Measurements from ENCODE around the gene COL1A1.

Gene COL1A1

DNA sequence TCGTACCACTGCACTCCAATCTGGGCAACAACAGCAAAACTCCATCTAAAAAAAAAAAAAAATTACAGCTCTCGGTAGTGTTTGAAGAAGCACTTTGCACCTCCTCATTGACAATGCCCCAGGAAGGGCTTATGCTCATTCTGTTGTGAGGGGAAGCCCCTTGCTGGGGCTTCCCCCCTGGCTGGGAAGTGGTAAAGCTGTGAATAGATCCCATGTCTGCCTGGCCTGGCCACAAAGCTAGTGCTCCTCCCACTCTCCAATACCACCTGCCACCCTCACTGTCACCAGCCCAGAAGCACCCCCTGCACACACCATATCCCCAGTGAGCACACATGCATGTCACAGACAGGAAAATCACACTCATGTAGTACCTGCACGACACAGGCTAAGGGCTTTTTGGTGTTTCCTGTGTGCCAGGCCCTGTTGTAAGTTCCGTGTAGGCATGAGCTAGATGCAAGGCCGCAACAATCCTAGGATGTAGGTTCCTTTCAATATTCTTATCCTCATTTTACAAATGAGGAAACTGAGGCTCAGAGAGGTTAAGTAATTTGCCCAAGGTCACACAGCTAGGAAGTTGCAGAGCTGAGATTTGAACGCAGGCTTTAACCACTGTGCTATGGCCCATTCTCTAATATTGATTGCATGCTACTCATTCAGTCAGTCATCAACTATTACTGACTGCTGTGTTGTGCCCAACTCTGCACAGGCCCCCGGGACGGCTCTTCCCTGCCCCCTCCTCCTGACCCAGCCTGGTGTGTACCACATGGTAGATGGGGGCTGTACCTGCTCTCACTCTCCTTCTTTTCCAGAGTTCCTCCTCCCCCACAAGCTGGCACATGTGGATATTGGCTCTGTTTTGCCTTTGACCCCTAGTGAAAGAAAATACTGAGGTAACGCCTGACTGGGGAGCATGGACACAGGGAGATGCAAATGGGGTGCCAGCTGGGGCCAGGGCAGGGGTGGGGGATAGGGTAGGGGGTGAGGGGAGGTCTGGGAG lies 11.9 kb upstream of the COL1A1 start:
- no peak for DNase-seq (ENCODE audit: low read depth in 2 of 2)

- DNase-seq (ENCODE audit: low read depth in 2 of 2), result no peak
These were observed 10.9 kb upstream of the COL1A1 start for GRCh38 chr17:50212121-50212843.

DNA sequence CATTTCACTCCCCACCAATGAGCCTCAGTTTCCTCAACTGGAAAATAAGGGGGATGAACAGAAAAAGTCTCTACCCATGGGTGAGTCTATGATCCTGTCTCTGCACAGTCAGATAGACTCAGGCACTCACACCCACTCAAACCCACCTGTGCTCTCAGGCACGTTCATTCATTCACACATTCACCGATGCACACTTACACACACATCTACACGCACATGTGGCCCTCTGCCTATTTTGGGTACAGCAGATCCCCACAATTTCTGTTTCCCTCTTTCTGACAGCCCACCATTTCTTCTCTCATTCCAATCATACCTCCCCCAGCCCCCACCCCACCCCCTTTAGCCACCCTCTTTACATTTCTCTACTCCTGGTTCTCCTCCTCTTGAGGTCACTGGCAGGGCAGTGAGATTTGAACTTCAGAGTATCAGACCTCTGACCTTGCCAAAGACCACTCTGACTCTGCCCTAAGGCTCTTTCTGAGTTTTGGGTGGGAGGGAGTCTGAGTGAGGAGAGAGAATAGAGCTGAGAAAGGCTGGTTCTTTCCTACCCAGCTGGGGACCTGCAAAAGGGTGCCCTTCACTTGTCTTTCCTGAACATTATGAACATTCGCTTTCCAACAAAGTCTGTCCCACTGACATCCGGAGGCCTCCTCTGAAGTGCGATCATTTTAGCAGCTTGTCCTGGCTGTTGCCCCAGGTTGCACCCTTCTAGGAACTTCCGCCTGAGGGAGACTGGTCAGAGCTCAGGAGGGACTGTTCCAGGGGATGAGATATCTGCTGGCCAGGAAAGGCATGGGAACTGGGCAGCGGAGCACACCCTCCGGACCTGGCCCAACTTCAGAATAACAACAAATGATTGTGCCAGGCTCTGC lies 10.1 kb upstream of the COL1A1 start:
- DNase-seq (ENCODE audit: low read depth in 2 of 2), result no peak

DNA sequence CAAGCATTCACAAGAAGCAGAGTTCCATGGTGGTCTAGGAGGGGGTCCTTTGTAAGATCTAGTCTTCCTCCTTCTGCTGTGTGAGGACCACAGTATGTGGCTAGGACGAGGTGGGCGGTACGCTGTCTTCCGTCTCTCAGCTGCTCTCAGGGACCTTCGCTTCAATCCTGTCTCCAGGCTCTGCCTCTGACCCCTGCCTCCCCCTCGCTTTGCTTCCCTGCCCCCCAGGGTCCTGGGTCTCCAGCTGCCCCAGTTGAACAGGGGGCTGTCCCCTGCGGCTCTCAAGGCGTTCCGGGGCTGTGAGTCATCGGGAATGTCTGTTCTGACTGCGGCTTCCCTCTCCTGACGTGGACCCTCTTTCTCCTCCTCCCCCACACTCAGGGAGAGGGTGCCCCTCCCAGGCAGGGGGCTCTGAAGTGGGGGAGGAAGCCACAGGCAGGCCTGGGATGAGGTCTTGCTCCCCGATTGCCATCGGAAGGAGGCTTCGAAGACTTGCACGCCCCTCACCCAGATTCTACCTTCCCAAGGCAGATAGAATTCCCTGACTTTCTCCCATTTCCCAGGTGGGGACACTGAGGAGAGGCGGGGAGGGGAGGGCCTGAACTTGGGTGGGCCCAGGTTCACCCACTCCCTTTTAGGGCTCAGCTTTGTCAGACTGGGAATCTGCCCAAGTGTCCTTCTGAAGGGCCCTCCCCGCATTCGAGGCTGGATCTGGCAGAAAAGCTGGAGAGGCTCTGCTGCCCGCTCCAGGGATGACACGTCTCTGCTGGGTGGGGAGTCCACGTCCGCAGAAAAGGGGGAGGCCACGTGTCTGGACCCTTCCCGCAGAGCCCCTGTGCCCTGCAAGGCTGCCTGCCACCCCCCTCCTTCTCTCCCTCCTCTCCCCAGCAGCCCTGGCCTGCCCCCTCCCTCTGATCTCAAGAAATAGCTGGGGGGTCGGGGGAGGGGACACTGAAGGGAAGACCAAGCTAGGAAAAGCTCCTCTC lies 9.1 kb upstream of the COL1A1 start:
- peak; percentile 99 for DNase-seq (ENCODE audit: low read depth in 2 of 2)

DNA sequence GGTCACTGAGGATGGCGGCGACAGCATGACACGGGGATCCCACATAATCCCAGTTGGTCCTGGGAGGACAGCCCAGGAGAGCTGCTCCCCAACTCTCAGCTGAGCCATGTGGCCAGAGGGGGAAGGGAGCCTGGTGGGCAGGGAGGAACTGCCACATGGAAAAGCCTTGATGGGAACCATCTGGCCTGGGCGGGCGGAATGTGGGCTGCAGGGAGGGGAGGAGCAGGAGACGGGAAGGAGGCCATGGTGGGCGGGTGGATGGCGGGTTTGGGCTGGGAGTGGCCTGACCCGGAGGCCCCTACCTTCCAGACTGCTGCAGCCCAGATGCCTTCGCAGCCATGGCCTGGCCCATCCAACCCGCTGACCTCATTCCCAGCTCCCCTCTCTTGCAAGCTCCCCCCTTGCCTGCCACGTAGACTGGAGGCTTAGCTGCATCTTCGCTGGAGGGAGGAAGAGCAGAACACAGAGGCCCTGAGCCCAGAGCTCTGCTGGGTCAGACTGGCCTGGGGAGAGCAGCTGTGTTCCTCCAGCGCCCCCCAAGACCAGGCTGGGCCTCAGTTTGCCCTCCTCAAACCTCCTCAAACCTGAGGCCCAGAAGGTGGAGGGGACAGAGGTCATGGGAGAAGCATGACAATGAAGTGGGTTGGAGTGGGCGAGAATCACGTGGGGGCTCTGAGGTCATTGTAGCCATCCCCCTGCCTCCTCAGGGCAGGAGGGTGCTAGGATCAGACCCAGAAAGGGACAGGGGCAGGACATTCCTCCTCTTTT lies 8.2 kb upstream of the COL1A1 start:
- peak; percentile 97 for DNase-seq (ENCODE audit: low read depth in 2 of 2)

DNA sequence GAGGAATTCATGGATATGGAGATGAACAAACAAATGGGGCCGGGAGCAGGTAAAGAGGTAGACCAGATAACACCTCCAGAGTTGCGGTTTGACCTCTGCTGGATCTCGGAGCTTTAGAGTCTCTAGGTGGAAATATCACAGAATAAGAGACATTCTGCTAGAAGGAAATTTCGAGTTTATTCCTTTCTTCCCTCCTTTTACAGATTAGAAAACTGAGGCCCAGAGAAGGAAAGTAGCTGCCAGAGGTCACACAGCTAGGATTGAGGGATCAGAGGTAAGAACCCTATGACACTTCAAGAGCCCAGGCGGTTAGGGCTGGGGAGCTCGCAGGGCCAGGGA lies 7.7 kb upstream of the COL1A1 start:
- no peak for DNase-seq (ENCODE audit: low read depth in 2 of 2)

DNA sequence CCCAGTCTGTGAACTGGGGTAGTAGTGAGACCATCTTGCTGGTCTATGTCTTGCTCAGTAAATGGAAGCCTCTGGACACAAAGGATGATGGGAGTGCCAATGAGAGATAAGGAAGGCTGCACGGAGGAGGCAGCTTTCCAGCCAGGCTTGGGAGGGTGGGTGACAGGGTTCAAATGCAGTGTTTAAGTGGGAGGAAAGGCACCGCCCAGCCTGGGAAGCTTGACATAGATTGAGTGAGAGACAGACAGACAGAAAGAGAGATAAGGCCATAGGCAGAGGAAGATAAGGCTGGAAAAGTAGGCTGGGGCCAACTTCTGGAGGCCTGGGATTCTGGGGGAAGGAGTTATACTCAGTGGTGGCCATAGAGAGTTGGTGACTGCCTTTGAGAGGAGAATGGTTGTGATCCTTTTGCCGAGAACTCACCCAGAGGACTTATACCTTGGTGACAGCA lies 7.2 kb upstream of the COL1A1 start:
- no peak for DNase-seq (ENCODE audit: low read depth in 2 of 2)

- DNase-seq (ENCODE audit: low read depth in 2 of 2), result no peak
These were observed 6.5 kb upstream of the COL1A1 start for GRCh38 chr17:50207792-50208567.

DNA sequence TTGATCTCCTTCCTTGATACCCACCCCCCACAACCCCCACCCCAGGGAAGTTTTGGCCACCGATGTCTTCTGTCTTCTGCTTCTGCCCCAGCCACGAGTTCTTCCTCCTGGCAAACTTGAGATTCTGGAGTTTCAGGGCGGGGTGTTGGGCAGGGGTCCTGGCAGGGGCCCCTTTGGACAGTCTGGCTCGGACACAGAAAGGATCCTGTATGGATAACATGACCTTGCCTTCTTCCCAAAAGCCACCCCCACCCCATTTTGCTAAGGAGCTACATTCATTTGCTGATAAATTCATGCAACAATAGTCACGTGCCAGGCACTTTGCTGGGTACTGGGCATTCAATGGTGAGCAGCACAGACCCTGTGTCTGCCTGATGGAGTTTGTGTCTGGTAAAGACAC lies 5.9 kb upstream of the COL1A1 start:
- DNase-seq (ENCODE audit: low read depth in 2 of 2), result no peak

- DNase-seq (ENCODE audit: low read depth in 2 of 2), result no peak
These were observed 5.3 kb upstream of the COL1A1 start for GRCh38 chr17:50206604-50207293.

- no peak for DNase-seq (ENCODE audit: low read depth in 2 of 2)
These were observed 4.6 kb upstream of the COL1A1 start for GRCh38 chr17:50205963-50206505.

- no peak for DNase-seq (ENCODE audit: low read depth in 2 of 2)
These were observed 3.9 kb upstream of the COL1A1 start for GRCh38 chr17:50205111-50205962.

DNA sequence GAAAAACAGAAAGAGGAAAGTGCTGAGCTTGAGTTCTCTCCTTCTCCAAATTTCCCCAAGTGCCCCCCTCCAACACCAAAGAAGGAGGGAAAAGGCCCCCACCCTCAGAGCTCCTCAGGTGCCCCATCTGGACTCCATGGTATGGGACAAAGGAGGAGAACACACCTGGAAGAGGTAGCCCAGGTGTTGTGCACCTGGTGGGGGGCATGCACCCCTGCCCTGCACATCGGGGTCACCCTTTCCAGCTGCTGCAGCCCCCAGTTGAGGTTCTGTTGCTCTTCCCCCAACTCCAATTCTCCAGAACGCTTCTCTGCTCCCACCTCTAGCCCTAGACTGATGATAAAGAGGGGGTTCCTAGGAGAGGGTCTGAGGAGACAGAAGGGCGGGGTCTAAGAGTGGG lies 3.0 kb upstream of the COL1A1 start:
- DNase-seq (ENCODE audit: low read depth in 2 of 2), result no peak

DNA sequence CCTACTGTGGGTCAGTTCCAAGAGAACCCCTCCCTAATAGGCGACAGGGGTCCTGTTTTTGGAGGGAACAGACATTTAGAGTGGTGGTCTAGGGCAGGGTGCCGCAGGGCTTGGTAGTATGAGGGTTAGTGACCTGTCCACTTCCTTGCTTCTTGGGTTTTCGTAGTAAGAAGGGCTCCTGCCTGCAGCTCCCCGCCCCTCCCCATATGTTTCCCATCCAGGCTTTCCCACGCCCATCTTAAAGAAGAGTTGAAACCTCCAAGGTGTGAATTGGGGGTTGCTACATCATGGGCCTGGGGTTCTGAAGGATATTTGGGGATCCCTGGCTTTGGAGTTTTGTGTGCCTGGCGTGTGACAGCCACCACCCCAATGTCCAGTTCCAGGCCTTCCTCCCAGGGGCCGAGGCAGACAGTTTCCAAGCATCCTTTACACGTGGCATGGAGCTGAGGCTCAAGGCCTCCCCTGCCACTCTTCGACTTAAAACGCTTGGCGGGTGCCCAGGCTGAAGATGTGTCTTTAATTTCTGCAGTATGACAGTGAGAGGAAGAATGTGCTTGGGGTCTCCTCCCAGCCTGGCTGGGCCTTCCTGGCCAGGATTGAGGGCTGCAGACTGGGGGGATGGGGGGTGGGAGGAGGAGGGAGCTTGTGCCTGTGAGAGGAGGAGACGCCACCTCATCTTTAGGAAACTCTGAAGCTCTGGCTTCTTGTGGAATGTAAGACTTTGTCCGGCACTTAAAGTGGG lies 2.3 kb upstream of the COL1A1 start:
- DNase-seq (ENCODE audit: low read depth in 2 of 2), result peak; percentile 100

DNA sequence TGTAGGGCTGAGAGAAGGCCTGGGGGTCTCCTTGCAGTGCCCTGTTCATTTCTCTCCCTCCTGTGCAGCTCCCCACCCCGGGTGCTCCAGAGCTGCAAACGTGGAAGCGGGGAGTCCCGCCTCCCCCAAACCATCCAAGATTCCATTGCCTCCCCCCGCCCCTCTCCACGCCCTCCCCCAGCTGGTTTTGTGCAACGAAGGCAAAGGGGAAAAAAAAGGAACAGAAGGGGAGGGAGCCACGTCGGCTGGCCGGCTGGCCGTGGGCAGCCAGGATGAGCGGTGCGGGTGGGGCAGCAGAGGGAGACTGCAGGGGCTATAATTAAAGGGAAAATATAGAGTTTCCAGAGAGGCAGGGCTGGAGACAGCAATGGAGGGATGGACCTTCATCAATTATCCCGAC lies 1.7 kb upstream of the COL1A1 start:
- DNase-seq (ENCODE audit: low read depth in 2 of 2), result peak in 1 of 2 experiments; percentile 85

DNA sequence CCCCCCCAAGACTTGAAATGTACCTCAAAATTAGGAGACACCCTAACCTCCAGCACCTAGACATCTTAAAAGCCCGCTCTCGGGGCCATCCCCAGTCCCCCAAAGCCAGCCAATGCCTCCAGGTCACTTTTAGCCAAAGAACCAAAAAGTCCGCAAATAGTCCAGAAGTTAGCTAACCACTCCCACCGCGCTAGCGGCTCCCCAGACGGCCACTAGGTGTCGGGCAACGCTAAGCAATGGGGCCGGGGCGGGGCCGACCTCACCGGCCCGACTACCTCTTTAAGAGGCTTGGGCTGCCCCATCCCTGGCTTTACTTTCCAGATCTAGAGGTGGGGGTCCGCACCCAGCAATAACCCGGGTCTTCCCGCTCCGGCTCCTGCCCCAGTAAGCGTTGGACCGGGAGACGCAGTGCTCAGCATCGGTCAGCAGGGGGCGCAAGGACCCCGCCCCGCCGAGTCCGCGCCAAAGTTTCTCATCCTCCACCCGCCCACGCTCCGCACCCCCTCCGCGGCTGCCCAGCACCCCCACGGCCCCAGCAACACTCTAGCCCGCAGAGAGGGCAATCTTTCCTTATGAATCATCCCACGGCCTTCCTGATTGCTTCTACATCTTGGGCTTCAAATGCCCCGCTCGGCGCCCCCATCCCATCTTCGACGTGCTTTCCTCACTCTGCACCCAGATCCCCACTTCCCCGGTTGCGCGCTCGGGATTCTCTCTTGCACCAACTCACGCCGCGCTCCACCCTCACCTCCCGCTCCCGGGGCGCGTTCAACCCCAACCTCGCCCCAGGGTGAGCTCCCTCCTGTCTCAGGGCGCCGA lies 765 bp downstream of the COL1A1 start:
- no peak for DNase-seq (ENCODE audit: low read depth in 2 of 2)

Measured in fibroblast of skin of left quadriceps (primary cell).